ENCODE data around the gene IQSEC1. TPM values are rescaled to one million over a fixed set of nuclear protein-coding genes. Genes with fewer than 3 reads are reported as not detected.

The IQSEC1 gene
- polyA plus RNA-seq, 1 experiment: 3.6 TPM

DNA sequence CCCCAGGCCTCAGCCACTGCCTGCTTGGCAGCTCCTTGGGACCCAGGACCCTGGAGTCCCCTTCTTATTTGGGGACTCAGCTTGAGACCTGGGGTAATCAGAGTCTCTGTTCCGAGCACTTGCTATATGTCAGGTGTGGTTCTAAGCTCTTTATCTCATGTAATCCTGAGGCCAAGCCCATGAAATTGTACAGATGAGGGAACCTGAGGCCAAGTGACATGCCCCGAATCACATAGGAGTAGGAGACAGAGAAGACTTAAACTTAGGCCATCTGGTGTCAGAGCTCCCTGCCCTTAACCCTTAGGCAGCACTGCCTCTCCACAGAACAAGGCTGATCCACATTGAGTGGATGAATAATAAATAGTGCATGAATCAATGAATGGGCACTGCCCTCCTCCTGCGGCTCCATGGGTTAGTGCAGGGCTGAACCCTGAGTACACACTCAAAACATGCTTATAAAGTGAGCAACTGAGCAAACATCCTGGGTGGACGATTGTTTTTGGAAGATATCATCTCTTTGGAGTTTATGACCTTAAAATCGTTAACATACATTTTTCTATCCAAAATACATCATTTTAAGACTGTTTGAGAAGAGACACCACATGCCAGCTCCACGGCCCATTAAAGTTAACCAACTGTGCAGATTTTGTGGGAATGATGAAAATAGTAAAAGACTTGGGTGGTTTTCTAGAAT lies 33.2 kb upstream of the IQSEC1 start:
- Histone ChIP-seq H3K4me3 (ENCODE audit: low read depth, low read length) (no peak overlapping the region), H3K9me3 (ENCODE audit: control insufficient read depth, insufficient read depth, low read length) (no peaks in the 10 kb centered on the region), H3K27ac (ENCODE audit: low read depth, low read length) (no peak overlapping the region), H3K27me3 (ENCODE audit: control insufficient read depth, insufficient read depth, low read length) (peaks cover 18% of the 10 kb centered on the region)
- no peak for DNase-seq (ENCODE audit: low read depth, low spot score)
- CTCF ChIA-PET: interaction anchor here (1.1 to 1.2 kb wide), 2 partner anchors 14 to 15 kb away, joined by 5 read pairs; no protein-coding TSS in a partner anchor
- POLR2A ChIA-PET: no interaction called here
- TF ChIP-seq, protein P1, sequence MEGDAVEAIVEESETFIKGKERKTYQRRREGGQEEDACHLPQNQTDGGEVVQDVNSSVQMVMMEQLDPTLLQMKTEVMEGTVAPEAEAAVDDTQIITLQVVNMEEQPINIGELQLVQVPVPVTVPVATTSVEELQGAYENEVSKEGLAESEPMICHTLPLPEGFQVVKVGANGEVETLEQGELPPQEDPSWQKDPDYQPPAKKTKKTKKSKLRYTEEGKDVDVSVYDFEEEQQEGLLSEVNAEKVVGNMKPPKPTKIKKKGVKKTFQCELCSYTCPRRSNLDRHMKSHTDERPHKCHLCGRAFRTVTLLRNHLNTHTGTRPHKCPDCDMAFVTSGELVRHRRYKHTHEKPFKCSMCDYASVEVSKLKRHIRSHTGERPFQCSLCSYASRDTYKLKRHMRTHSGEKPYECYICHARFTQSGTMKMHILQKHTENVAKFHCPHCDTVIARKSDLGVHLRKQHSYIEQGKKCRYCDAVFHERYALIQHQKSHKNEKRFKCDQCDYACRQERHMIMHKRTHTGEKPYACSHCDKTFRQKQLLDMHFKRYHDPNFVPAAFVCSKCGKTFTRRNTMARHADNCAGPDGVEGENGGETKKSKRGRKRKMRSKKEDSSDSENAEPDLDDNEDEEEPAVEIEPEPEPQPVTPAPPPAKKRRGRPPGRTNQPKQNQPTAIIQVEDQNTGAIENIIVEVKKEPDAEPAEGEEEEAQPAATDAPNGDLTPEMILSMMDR (IDR thresholded peaks at IDR 0.05; ENCODE audit: low read depth, low read length): no peak

DNA sequence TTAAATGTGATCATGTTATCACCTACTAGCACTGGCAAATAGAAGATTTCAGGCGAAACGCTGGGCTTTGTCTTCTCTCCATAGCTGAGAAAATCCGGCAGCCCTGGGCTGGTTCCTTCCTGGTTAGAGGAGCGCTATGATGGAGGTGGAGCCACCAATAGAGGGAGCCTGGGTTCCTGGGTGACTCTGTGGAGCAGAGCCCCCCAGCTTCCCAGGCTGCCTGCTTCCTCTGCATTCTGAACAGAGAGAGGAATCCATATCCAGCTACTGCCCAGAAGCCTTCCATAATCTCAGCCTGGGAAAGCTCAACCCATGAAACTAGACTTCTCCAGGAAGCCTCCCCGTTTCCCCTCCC lies 32.6 kb upstream of the IQSEC1 start:
- Histone ChIP-seq H3K27ac (ENCODE audit: low read depth, low read length) (no peak overlapping the region), H3K27me3 (ENCODE audit: control insufficient read depth, insufficient read depth, low read length) (peaks cover 18% of the 10 kb centered on the region), H3K4me3 (ENCODE audit: low read depth, low read length) (no peak overlapping the region), H3K9me3 (ENCODE audit: control insufficient read depth, insufficient read depth, low read length) (no peaks in the 10 kb centered on the region)
- DNase-seq (ENCODE audit: low read depth, low spot score): no peak
- TF ChIP-seq, protein P1 (IDR thresholded peaks at IDR 0.05; ENCODE audit: low read depth, low read length): no peak
- ChIA-PET CTCF (interaction anchor here (1.1 to 1.2 kb wide), 2 partner anchors 13 to 14 kb away, joined by 5 read pairs; no protein-coding TSS in a partner anchor), POLR2A (no interaction called here)

DNA sequence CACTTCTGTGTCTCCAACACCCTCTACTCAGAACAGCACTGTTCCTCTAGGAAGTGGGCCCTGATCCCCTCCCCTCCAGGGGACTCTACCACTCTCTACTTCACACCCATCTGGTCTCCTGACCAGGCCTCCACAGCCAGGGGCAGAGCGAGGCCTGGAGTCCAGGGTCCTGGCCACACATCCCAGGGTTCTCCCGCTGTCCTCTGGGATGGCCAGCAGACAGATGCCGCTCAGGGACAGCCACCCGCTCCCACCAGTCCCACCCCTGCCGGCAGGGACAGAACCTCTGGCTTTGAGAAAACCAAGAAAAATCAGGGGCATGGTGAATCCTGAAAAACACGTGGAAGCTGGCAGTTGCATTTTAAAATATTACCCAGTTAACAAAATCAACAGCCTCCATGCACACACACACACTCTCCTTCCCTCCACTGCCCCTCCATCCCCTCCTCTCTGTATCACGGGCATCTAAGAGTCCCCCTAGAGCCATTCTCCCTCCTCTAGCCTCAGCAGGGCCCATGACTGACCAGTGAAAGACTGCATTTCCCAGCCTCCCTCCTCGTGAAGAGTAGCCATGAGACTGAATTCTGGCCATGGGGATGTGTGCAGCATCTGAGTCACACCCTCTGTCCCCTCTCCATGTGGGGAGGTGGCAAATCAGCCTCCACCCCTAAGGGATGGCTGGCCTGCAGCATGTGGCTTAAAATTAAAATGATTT lies 32.1 kb upstream of the IQSEC1 start:
- Histone ChIP-seq H3K27ac (ENCODE audit: low read depth, low read length) (no peak overlapping the region), H3K4me3 (ENCODE audit: low read depth, low read length) (no peak overlapping the region), H3K27me3 (ENCODE audit: control insufficient read depth, insufficient read depth, low read length) (peaks cover 15% of the 10 kb centered on the region), H3K9me3 (ENCODE audit: control insufficient read depth, insufficient read depth, low read length) (no peaks in the 10 kb centered on the region)
- CTCF ChIA-PET: interaction anchor here (1.2 kb wide), 1 partner anchor 13 kb away, joined by 5 read pairs; no protein-coding TSS in a partner anchor
- TF ChIP-seq, protein P1 (IDR thresholded peaks at IDR 0.05; ENCODE audit: low read depth, low read length): no peak
- no peak for DNase-seq (ENCODE audit: low read depth, low spot score)
- POLR2A ChIA-PET: no interaction called here

DNA sequence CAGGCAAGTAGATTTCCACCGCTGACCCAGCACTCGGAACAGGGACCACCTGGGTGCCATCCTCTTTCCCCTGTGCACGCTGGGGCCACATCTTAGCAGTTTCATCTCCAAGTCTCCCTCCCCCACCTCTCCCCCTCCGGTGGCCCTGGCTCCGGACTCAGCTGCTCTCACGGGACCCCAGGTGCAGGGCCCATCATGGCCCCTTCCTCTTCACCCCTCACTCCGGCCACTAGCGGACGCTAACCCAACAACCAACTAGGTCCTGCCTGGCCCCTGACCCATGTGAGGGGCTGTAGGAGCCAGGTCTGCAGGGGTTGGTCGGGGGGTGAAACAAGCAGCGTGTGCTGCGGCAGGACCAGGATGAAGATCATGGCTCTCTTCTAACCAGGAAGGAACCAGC lies 31.3 kb upstream of the IQSEC1 start:
- Histone ChIP-seq H3K9me3 (ENCODE audit: control insufficient read depth, insufficient read depth, low read length) (no peaks in the 10 kb centered on the region), H3K27ac (ENCODE audit: low read depth, low read length) (no peak overlapping the region), H3K27me3 (ENCODE audit: control insufficient read depth, insufficient read depth, low read length) (peaks cover 15% of the 10 kb centered on the region), H3K4me3 (ENCODE audit: low read depth, low read length) (no peak overlapping the region)
- ChIA-PET CTCF (interaction anchor here (0.6 to 2.6 kb wide), 2 partner anchors 12 kb away, joined by 3 to 16 read pairs; no protein-coding TSS in a partner anchor), POLR2A (no interaction called here)
- TF ChIP-seq, protein P1 (IDR thresholded peaks at IDR 0.05; ENCODE audit: low read depth, low read length): no peak
- DNase-seq (ENCODE audit: low read depth, low spot score): no peak

Data from AG04450 (cell line).